Mammary epithelial cell (primary cell): ENCODE results near the gene S1PR4.

Source experiments
- EZH2 ChIP-seq: IDR thresholded peaks from 2 replicates; pipeline ENCODE4 v1.6.1; 2012; ENCODE audit warnings: low read length, inconsistent platforms, borderline replicate concordance
- TF ChIP-seq, protein P1 (sequence below), 2 donors: IDR thresholded peaks in 1 of 2; conservative IDR thresholded peaks in 1 of 2; 2 replicates each; pipeline ENCODE4 v1.5.1; 2011 to 2012; ENCODE audit warnings: inconsistent platforms in 2 of 2, low read length in 2 of 2, mild to moderate bottlenecking in 2 of 2, control low read depth in 1 of 2, low read depth in 1 of 2; ENCODE audit not compliant: insufficient read depth in 1 of 2; ENCODE audit errors: extremely low read depth in 1 of 2

DNA sequence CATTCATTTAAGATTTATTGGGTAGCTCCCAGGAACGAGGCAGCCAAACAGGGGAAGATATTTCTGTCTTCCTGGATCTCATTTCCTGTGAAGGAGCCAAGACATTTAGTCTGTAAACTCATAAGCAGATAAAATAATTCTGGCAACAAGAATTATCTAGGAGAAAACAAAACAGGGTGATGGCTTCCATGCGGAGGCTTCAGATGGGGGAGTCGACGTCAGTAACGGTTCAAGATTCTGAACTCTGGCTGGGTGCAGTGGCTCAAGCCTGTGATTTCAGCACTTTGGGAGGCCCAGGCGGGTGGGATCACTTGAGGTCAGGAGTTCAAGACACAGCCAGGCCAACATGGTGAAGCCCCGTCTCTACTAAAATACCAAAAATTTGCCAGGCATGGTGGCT, 41.5 kb upstream of the S1PR4 start:
- TF ChIP-seq, protein P1, sequence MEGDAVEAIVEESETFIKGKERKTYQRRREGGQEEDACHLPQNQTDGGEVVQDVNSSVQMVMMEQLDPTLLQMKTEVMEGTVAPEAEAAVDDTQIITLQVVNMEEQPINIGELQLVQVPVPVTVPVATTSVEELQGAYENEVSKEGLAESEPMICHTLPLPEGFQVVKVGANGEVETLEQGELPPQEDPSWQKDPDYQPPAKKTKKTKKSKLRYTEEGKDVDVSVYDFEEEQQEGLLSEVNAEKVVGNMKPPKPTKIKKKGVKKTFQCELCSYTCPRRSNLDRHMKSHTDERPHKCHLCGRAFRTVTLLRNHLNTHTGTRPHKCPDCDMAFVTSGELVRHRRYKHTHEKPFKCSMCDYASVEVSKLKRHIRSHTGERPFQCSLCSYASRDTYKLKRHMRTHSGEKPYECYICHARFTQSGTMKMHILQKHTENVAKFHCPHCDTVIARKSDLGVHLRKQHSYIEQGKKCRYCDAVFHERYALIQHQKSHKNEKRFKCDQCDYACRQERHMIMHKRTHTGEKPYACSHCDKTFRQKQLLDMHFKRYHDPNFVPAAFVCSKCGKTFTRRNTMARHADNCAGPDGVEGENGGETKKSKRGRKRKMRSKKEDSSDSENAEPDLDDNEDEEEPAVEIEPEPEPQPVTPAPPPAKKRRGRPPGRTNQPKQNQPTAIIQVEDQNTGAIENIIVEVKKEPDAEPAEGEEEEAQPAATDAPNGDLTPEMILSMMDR (conservative IDR thresholded peaks at IDR 0.05 in 1 of 2, IDR thresholded peaks at IDR 0.05 in 1 of 2; ENCODE audit: extremely low read depth in 1 of 2, insufficient read depth in 1 of 2, low read depth in 1 of 2, low read length in 2 of 2) = no peak
- TF ChIP-seq EZH2 = no peak
